Dendritic cell treated with granulocyte-macrophage colony-stimulating factor and Interleukin-4, amounts not matched to agents 40 ng/mL and 50 ng/mL, for 4 days (primary cell): ENCODE measurements around the gene NINJ2.

ENCODE experiments used
- H3K27ac Mint-ChIP-seq: one replicate; pipeline ENCODE4 v1.8.0; 2022; ENCODE audit warnings: mild to moderate bottlenecking, mixed read lengths
- H3K27me3 Mint-ChIP-seq: one replicate; pipeline ENCODE4 v1.8.0; 2022; ENCODE audit warnings: mild to moderate bottlenecking, mixed read lengths
- H3K36me3 Mint-ChIP-seq: one replicate; pipeline ENCODE4 v1.8.0; 2022; ENCODE audit warnings: low read depth, mixed read lengths
- H3K4me1 Mint-ChIP-seq: one replicate; pipeline ENCODE4 v1.8.0; 2022; ENCODE audit warnings: low read depth, mixed read lengths
- H3K4me3 Mint-ChIP-seq: one replicate; pipeline ENCODE4 v1.8.0; 2022; ENCODE audit warnings: mild to moderate bottlenecking, moderate library complexity, mixed read lengths
- H3K9me3 Mint-ChIP-seq: one replicate; pipeline ENCODE4 v1.8.0; 2022; ENCODE audit warnings: mixed read lengths
- intact Hi-C: fragments of 100-400 bp; cut with micrococcal nuclease; formaldehyde crosslinking; loops from one replicate; pipeline ENCODE4 v1.15.0; 2022

NINJ2 gene

DNA sequence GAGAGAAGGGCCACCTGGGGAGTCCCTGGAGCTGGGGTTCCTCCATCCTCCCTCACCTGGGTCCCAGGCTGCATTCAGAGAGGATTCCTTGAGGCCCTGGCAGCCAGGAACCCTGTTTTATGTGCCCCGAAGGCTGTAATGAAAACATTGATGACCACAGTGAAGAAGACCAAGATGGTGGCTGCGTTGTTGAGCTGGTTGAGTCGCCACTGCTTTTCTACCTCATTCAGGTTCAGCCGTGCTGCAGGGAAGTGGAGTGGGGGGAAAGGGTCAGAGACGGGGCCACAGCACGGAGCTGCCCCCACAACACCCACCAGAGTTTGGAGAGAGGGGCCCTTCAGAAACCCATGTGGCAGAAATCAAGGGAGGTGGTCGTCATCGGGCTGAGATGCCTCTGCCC, 98.1 kb downstream of the NINJ2 start:
- Mint-ChIP-seq H3K4me3 (no peak overlapping the region), H3K4me1 (peaks cover 70% of the 10 kb centered on the region), H3K27me3 (peaks cover 5% of the 10 kb centered on the region), H3K36me3 (peaks cover 22% of the 10 kb centered on the region), H3K27ac (peak overlapping the region; percentile 17), H3K9me3 (no peaks in the 10 kb centered on the region)
- intact Hi-C loops, result no loop called here

DNA sequence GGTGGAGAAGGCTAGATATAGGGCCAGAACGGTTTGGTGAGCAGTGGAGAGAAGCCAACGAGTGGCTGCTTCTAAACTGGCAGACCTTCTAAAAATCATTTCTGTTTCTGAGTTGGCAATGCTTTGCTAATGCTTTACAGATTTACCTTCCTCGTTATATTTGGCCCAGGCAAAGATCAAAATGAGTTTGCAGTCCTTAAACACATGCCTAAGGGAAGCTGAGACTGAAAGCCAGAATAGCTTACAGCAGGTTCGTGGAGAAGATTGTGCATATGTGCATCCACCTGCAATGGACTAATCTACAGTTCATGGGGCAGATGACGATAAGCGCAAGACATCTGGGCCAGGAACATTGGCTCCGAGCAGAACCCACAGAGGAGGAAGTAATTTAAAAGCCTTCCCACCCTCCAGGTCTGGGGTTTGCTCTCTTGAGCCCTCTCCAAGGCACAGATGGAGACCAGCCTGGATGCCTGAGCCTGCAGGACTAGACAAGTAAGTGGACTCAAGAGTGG, 99.4 kb downstream of the NINJ2 start:
- no peak overlapping the region for H3K4me3 Mint-ChIP-seq
- H3K36me3 Mint-ChIP-seq, result peaks cover 22% of the 10 kb centered on the region
- peaks cover 74% of the 10 kb centered on the region for H3K4me1 Mint-ChIP-seq
- no peaks in the 10 kb centered on the region for H3K9me3 Mint-ChIP-seq
- peak overlapping the region; percentile 95 for H3K27ac Mint-ChIP-seq
- peaks cover 5% of the 10 kb centered on the region for H3K27me3 Mint-ChIP-seq
- intact Hi-C loops, result loop anchor here (5.0 kb wide), 1 partner anchor 383 kb away; the partner anchor contains the start of gene RAD52

DNA sequence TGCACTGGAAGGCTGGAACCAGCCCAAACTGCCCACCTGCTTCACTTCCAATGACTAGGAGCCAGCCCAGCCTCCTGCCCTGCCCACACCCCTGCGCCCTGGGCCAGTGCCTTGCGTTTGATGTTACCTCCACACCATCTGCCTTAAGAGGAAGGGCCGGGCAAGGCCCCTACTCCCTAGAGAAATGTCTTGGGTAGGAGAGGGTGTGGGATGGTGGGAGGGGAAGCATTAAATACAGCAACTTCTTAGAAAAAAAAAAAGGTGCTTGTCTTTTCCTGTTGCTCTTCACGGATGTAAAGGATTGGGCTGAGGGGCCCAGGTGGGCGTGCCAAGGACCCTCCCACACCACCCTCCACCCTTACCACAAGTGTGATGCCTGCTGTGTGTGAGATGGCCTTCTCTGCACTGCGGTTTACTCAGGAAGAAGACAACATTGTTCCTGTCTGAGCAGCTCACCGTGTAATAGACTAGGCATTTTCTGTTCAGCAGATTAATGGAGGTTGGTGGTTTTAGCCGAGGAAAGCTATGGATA, 99.9 kb downstream of the NINJ2 start:
- peaks cover 22% of the 10 kb centered on the region for H3K36me3 Mint-ChIP-seq

DNA sequence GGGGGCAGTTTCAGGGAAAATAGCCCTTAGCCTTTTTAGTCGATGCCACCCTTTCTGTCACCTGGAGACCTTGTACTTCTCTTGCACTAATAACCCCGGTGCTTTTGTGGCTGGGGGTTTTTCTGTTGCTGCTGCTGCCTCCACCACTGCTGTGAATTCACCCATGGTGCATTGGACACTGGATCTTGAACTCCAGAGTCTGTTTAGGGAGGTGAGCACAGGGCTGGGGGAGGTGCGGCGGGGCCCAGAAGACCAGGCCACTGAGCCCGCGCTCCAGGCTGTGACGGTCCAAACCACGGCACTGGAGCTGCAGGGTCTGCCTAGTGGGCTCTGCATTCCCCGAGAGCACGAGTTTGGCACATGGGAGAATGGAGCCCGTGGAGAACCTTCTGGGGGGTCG, 100.6 kb downstream of the NINJ2 start:
- H3K27me3 Mint-ChIP-seq, result peaks cover 15% of the 10 kb centered on the region
- peak overlapping the region; percentile 89 for H3K4me3 Mint-ChIP-seq
- no peaks in the 10 kb centered on the region for H3K9me3 Mint-ChIP-seq
- intact Hi-C loops, result loop anchor here (5.0 kb wide), 1 partner anchor 385 kb away; the partner anchor contains the start of gene RAD52
- peaks cover 69% of the 10 kb centered on the region for H3K4me1 Mint-ChIP-seq
- H3K27ac Mint-ChIP-seq, result peak overlapping the region; percentile 95
- H3K36me3 Mint-ChIP-seq, result peaks cover 22% of the 10 kb centered on the region

More for the DNA sequence above, 99.9 kb downstream of the NINJ2 start:
- peak overlapping the region; percentile 89 for H3K4me3 Mint-ChIP-seq
- peaks cover 11% of the 10 kb centered on the region for H3K27me3 Mint-ChIP-seq
- intact Hi-C loops, result loop anchor here (5.0 kb wide), 1 partner anchor 384 kb away; the partner anchor contains the start of gene RAD52
- H3K9me3 Mint-ChIP-seq, result no peaks in the 10 kb centered on the region
- H3K4me1 Mint-ChIP-seq, result peaks cover 74% of the 10 kb centered on the region
- peak overlapping the region; percentile 95 for H3K27ac Mint-ChIP-seq

DNA sequence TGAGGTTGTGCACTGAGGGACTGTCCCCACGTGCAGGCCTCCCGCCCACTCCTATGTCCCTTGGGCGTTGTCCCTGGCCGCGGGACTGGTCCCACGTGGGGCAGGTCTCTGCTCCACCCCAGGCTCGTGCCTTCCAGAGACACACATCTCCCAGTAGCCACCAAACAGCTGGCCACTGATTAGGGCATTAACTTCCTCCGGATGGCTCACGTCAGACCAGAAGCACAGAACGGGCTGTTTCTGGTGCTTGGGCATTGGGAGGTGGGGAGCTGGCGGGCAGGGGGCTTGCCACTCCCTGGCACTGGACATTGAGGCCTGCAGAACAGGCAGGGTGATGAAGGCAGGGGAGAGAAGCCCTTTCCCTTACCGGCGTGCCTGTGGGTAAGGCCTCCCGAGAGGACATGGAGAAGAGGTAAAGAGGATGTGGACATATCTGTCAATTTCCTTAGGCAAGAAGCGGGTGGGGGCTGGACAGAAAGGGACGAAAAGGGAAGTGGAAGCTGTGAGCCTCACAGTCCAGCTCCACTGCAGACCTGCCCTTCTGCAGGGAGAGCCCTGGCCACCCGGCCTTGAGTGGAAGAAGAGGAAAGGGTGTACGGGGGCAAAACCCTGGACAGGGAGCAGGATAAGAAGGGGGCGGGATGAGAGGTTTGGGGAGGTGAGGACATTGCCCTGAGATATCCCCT, 101.2 kb downstream of the NINJ2 start:
- H3K4me1 Mint-ChIP-seq, result peaks cover 69% of the 10 kb centered on the region

DNA sequence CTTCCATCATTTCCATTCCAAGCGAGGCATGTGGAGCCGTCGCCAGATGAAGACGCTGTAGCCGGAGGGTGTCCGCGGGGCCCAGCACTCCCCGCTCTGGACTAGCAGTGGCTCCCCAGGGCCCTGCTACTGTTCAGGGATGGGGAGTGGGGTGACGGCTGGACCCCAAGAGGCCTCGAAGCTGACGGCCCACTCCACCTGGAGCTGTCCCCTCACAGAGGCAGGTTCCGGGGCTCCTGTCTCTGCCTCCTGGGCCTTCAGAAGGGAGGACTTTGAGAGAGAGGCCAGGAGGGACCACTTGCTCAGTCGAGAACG, 101.9 kb downstream of the NINJ2 start:
- Mint-ChIP-seq H3K36me3 (peaks cover 22% of the 10 kb centered on the region), H3K27me3 (peaks cover 14% of the 10 kb centered on the region), H3K4me1 (peaks cover 69% of the 10 kb centered on the region), H3K27ac (peak overlapping the region; percentile 95), H3K4me3 (peak overlapping the region; percentile 89), H3K9me3 (no peaks in the 10 kb centered on the region)
- intact Hi-C loops, result loop anchor here (5.0 kb wide), 1 partner anchor 386 kb away; the partner anchor contains the start of gene RAD52

More for the DNA sequence above, 101.2 kb downstream of the NINJ2 start:
- Mint-ChIP-seq H3K4me3 (peak overlapping the region; percentile 89), H3K9me3 (no peaks in the 10 kb centered on the region), H3K27me3 (peaks cover 15% of the 10 kb centered on the region), H3K27ac (peak overlapping the region; percentile 95), H3K36me3 (peaks cover 22% of the 10 kb centered on the region)
- intact Hi-C loops, result loop anchor here (5.0 kb wide), 1 partner anchor 385 kb away; the partner anchor contains the start of gene RAD52

DNA sequence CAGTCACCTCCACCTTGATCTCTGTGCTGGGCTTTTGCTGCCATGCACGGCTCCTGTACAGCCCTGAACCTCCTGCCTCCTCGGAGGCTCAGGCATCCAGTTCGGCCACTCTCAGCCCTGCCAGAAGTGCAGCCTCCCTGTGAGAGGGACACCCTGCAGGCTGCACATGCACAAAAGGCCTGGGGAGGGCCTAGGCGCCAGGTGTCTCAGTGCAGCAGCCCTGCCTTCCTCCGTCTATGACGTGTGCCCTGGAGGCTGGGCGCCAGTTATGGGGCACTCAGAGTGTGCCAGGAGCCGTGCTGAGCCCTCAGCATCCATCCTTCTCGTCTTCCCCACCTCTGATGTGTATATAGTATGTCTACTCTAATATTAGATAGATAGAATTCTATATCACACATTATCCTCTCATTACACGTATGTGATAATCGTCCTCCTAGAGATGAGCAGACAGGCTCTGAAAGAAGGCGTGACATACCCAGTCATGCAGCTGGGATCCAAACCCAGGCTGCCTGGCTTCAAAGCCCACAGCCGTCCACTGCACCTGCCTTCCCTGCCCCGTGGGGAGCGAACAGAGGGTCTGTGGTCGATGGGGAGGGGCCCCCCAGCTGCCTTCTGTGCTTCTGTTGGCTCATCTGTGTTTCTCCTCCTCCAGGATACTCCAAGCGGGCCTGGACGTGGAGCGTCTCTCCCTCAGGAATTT, 102.4 kb downstream of the NINJ2 start:
- Mint-ChIP-seq H3K9me3 (no peaks in the 10 kb centered on the region), H3K27ac (peak overlapping the region; percentile 95), H3K27me3 (peaks cover 14% of the 10 kb centered on the region), H3K36me3 (peaks cover 20% of the 10 kb centered on the region), H3K4me1 (peaks cover 69% of the 10 kb centered on the region), H3K4me3 (no peak overlapping the region)
- intact Hi-C loops, result loop anchor here (5.0 kb wide), 1 partner anchor 386 kb away; the partner anchor contains the start of gene RAD52

DNA sequence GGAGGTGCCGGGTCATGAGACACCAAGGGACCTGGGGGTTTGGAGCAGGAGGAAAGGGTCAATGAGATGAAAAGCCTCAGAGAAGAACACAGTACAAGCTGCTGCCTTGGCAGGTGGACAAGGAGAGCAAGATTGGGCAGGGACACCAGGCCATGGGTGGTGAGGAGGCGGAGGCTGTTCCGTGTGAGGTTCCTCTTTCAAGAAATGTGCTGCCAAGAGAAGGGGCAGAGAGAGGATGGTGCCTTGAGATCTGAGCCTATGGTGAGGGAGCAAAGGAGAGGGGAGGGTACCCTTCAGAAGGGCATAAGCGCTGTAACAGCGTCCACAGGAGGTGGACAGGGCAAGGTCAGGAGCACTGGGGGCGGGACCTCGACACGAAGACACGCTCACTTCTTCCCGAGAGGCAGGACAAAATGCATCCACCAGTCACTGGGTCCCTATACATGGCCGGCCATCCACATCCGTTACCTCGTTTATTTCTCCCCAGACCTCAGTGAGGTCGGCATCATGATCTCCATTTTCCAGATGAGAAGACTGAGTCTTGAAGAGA, 103.3 kb downstream of the NINJ2 start:
- peaks cover 68% of the 10 kb centered on the region for H3K4me1 Mint-ChIP-seq
- peaks cover 12% of the 10 kb centered on the region for H3K36me3 Mint-ChIP-seq
- H3K27ac Mint-ChIP-seq, result peak overlapping the region; percentile 69
- H3K9me3 Mint-ChIP-seq, result no peaks in the 10 kb centered on the region
- intact Hi-C loops, result loop anchor here (5.0 kb wide), 1 partner anchor 387 kb away; the partner anchor contains the start of gene RAD52
- H3K4me3 Mint-ChIP-seq, result no peak overlapping the region
- H3K27me3 Mint-ChIP-seq, result peaks cover 14% of the 10 kb centered on the region

DNA sequence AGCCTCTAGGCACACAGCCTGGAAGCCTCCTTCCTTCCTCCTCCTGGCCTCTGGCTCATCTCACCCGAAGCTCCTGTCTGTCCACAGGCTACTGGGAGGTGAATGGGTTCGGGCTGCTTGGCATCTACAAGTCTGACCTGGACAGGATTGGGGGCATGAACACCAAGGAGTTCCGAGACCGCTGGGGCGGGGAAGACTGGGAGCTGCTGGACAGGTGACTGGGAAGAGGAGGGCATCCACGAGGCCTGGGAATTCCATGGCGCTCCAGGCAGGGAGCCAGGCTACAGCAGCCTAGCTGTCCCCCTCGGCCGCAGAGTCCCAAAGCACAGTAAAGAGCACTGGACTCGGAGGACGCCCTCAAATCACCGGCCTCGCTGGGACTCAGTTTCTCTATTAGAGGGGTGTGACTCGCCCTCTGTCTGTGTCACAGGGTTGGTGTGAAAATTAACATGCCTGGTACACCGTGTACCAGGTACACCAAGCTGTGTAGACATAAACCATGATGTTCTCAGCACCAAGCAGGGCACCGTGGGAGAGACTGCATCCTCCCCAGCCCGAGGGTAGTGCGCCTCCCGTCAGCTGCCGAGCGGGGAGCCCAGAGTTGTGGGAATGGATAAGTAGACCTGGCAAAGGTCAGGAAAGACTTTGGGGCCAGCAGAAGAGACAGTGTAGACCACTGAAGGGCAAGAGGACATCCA, 103.9 kb downstream of the NINJ2 start:
- H3K9me3 Mint-ChIP-seq, result no peaks in the 10 kb centered on the region
- H3K36me3 Mint-ChIP-seq, result peaks cover 9% of the 10 kb centered on the region
- peak overlapping the region; percentile 69 for H3K27ac Mint-ChIP-seq
- H3K4me3 Mint-ChIP-seq, result no peak overlapping the region
- peaks cover 14% of the 10 kb centered on the region for H3K27me3 Mint-ChIP-seq
- H3K4me1 Mint-ChIP-seq, result peaks cover 63% of the 10 kb centered on the region
- intact Hi-C loops, result no loop called here

DNA sequence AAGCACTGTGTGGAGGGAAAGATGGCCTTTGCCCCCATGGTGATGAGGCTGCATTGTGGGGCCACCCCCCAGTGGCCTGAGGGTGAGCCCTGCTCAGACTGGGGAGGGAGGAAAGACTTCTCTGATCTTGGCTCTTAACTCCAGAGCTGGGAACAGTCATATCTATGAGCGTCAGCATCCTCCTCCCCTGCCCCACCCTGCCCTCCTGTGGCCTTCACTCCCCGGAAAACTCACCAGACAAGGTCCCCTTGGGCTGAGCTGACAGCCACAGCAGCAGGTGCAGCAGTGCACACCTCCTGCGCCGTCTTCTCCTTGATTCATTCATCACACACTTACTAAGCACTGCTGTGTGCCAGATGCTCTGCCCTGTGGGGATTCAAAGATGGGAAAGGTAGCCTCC, 104.7 kb downstream of the NINJ2 start:
- peaks cover 19% of the 10 kb centered on the region for H3K27me3 Mint-ChIP-seq
- H3K4me1 Mint-ChIP-seq, result peaks cover 62% of the 10 kb centered on the region
- H3K36me3 Mint-ChIP-seq, result peaks cover 6% of the 10 kb centered on the region
- intact Hi-C loops, result no loop called here
- no peak overlapping the region for H3K4me3 Mint-ChIP-seq
- no peaks in the 10 kb centered on the region for H3K9me3 Mint-ChIP-seq
- peak overlapping the region; percentile 69 for H3K27ac Mint-ChIP-seq

DNA sequence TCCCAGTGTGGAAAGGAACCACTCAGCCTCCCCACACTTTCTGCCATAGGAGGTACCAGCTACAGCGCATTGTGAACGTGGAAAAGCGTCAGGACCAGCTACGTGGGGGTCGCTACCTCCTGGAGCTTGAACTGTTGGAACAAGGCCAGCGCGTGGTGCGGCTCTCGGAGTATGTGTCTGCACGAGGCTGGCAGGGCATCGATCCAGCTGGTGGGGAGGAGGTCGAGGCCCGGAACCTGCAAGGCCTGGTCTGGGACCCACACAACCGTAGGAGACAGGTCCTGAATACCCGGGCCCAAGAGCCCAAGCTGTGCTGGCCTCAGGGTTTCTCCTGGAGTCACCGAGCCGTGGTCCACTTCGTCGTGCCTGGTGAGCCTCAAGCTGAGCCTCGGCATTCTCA, 106.7 kb downstream of the NINJ2 start:
- peaks cover 37% of the 10 kb centered on the region for H3K27me3 Mint-ChIP-seq
- H3K4me1 Mint-ChIP-seq, result peaks cover 49% of the 10 kb centered on the region
- no peaks in the 10 kb centered on the region for H3K9me3 Mint-ChIP-seq
- intact Hi-C loops, result no loop called here
- H3K36me3 Mint-ChIP-seq, result no peaks in the 10 kb centered on the region
- H3K27ac Mint-ChIP-seq, result no peak overlapping the region
- no peak overlapping the region for H3K4me3 Mint-ChIP-seq

DNA sequence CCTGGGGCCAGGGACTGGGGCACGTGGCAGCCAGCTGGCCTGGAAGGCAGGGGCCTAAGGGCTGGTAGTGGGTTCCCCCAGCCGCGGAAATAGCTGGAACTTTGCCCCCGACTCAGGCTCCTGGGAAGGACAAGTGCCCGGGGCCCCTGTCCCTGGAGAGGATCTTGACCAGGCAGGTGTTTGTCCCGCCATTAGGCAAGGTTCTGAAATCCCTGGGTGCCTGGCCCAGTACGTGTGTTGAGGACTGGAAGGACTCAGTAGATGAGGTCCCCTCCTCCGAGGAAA, 109.3 kb downstream of the NINJ2 start:
- Mint-ChIP-seq H3K4me1 (peaks cover 26% of the 10 kb centered on the region), H3K27ac (peak overlapping the region; percentile 59), H3K27me3 (peaks cover 49% of the 10 kb centered on the region), H3K4me3 (no peak overlapping the region), H3K9me3 (no peaks in the 10 kb centered on the region), H3K36me3 (no peaks in the 10 kb centered on the region)
- intact Hi-C loops, result no loop called here

DNA sequence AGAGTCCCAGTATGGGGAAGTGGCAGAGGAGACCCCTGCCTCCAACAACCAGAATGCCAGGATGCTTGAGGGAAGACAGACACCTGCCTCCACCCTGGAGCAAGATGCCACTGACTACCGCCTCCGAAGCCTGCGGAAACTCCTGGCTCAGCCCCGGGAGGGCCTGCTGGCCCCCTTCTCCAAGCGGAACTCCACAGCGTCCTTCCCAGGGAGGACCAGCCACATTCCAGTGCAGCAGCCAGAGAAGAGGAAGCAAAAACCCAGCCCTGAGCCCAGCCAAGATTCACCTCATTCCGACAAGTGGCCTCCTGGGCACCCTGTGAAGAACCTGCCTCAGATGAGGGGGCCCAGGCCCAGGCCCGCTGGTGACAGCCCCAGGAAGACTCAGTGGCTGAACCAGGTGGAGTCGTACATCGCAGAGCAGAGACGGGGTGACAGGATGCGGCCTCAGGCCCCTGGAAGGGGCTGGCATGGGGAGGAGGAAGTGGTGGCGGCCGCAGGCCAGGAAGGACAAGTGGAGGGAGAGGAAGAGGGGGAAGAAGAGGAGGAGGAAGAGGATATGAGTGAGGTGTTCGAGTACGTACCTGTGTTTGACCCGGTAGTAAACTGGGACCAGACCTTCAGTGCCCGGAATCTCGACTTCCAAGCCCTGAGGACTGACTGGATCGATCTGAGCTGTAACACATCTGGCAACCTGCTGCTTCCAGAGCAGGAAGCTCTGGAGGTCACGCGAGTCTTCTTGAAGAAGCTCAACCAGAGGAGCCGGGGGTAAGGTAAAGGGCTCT, 109.8 kb downstream of the NINJ2 start:
- Mint-ChIP-seq H3K27me3 (peaks cover 49% of the 10 kb centered on the region), H3K27ac (peak overlapping the region; percentile 59), H3K36me3 (no peaks in the 10 kb centered on the region), H3K4me1 (peaks cover 22% of the 10 kb centered on the region), H3K9me3 (no peaks in the 10 kb centered on the region), H3K4me3 (peak overlapping the region; percentile 27)
- intact Hi-C loops, result no loop called here
